Amygdala (tissue), 56 donors: ENCODE measurements around the gene FBXW9.
"Not testable (repeated sequence)": the region's sequence is repeated elsewhere in the genome, so short reads cannot be mapped to it uniquely, and the experiment has no call there.

Experiments
- DNase-seq, 56 donors: peaks; one replicate each; lab custom pipeline; 2025; lab: John Stamatoyannopoulos, UW

Gene FBXW9

DNA sequence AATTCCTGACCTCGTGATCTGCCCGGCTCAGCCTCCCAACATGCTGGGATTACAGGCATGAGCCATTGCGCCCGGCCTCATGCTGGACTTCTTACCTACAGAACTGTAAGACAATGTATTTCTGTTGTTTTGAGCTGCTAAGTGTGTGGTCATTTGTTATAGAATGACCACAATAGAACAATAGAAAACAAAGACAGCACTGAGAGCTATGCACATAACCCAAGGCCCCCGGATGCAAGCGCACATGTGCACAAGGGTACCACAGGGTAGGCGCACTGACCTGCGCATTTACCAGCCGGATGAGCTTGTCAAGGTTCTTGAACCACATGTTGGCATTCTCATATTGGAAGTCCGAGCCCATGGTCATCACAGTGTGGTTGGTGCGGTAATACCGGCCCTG is 35.5 kb downstream of the FBXW9 start:
- peak in 15 of 56 donors; percentile 1 to 49 (median 33) for DNase-seq

DNA sequence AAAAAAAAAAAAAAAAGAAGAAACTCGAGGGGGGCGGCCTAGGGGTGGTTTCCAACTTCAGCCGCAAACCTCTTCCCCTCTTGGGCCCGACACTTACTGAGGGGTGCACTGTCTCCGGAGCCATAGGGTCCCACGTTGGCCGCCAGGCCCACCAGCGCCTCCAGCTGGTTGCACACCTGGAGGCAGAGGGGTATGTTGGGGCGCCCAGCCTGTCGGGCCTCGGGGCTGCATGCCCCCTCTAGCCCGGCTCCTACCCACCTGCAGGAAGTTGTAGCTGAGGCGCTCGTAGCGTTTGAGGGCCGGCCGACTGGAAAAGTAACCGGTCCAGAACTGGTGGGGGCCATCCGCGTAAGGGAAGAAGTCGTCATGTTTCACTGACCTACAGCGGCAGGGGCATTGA is 38.5 kb downstream of the FBXW9 start:
- no peak for DNase-seq

DNA sequence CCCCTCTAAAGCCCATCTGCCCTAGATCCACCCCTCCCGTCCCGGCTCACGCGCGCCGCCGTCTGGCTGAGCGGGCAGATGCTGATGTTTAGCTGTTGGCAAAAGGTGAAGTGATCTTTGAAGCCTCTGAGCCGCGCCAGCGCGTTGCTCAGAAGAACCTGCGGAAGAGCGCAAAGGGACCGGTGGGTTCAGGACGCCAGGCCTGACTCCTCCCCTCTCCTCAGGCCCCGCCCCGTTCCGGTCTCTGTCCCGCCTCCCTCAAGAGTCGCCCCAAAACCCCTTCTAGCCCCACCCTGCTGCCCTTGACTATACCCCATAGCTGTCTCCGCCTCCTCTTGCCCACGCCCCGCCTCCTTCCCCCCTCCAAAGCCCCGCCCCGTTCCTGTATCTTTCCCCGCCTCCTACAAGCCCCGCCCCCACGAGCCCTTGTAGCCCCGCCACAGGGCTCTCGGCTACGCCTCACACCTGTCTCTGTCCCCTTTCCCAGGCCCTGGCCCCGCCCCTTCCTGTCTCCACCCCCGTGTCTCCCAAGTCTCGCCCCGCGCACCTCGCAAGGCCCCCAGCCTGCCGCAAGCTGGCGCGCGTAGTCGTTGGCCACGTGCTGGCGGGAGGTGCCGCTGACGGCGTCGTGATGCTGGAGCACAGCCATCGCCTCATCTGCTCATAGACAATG is 39.4 kb downstream of the FBXW9 start:
- DNase-seq = no peak

DNA sequence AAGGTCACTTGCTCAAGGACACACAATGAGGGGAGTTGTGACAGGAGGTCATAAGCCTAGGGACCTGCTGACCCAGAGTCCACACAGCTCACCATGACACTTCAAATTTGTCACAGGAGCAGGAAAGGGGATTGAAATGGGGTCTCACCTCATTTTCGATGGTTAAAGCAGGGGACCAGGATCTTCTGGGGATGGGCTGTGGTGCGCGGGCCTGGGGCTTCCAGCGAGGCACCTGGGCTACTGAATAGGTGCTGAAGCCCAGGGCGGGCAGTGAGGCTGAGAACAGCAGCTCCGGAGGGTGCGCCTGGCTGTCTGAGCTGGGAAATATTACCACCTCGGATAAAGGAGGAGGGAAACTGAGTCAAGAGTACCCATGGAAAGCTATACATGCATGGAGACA is 40.9 kb downstream of the FBXW9 start:
- DNase-seq = no peak

DNA sequence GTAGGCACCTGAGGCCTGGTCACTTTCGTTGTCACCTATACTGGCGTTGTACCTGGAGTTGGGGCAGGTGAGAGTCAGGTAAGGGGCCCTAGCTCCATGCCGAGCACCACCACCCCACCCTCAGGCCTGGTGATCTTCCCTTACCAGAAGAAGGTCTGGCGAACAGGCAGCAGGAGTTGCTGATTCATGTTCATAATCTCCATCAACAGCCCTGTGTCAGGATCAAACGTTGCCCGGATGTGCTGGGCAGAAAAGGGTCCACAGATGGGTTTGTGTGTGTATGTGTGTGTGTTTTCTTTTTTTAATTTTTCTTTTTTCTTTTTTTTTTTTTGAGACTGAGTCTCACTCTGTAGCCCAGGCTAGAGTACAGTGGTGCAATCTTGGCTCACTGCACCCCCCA is 44.2 kb downstream of the FBXW9 start:
- DNase-seq = no peak

DNA sequence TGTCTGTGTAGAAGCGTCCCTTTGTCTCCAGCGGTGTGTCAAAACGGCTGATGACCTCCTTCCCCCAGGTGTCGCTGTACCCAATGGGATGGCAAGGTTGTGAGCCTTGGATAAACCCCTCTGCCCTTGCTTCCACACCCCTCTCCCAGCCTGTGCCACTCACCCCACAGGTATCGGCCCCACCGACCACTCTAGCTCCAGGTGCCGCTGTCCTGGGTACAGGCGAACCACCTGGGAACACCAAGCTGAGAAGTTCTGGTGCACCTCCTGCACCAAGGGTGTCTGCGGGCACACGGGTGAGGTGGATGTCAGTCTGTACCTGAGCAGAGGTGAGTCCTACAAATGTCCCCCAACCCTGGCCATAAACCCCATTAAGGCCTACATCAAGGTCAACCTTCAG is 46.5 kb downstream of the FBXW9 start:
- no peak for DNase-seq

DNA sequence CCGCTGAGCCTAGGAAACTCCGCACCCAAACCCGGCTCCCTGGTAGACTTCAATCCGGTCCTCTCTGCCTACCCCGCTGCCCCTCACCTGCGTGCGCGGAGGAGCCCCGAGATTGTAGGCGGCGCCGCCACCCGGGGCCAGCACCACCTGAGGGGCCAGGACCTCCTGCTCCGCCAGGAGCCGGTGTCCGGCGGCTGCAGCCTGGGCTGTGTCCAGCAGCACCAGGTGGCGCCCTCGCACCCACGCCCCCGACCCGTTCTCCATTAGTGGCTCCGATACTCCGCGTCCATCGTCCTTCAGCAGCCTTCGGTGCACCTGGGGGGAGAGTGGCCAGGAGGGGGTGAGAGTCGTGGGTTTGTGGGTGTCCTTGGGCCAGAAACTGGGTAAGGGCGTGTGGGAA is 48.3 kb downstream of the FBXW9 start:
- DNase-seq = peak in 3 of 56 donors; percentile 11 to 53 (median 13)

DNA sequence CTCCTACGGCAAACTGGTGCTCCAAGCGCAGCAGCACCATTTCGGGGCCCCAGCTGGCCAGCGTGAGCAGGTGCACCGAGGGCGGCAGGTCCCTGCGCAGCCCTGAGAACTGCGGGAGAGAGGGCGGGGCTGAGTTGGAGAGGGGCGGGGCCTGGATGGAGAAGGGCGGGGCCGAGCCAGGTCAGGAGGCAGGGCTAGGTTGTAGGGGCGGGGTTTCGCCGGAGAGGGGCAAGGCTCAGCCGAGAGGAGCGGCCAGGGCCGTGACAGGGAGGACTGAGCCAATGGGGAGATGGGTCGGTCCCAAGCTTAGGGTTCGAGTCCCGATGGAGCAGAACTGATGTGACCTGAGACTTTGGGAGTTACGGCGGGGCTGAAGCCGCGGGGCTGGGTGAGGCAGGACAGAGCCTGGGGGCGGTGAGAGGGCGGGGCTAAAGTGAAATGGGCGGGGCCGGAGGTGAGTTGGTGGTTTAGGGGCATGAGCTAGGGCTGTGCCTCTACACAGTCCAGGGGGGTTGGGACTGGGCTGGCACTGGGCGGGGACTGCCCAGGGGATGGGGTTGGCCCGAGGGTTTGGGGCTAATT is 48.9 kb downstream of the FBXW9 start:
- DNase-seq = peak in 19 of 56 donors; percentile 1 to 57 (median 21)

DNA sequence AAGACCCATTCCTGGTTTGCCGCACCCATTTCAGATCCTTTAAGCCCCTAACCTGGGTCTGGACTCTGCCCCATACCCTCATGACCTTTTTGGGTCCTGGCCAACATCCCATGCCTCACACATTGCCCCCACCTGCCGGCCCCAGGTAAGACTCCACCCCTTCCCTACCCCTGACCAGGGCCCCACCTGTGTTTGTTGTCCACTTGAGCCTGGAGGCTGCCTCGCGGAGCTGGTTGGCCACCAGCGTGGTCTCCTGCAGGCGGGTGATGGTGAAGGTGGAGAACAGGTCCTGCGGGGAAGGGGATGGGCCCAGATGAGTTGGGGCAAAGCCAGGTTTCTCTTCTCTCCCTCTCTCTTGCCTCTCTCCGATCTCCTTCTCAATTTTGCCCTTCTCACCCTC is 49.4 kb downstream of the FBXW9 start:
- DNase-seq = no peak

DNA sequence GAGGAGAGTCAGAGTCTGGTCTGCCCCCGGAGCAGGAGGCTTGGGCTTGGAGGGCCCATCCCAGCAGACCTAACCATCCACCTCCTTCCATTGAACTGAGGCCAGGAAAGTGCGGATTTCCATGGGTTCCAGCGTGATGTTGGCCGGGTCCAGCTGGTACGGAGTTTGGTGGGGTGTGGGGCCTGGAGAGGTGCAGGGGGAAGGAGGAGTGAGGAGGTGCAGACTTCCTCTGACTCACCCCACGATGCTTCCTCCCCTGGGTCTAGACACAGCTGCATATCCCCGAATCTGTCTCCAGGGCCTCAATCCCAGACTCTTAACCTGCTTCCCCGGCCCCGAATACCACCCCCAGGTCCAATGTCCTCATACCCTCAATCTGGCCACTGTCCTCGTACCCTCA is 49.9 kb downstream of the FBXW9 start:
- no peak for DNase-seq

DNA sequence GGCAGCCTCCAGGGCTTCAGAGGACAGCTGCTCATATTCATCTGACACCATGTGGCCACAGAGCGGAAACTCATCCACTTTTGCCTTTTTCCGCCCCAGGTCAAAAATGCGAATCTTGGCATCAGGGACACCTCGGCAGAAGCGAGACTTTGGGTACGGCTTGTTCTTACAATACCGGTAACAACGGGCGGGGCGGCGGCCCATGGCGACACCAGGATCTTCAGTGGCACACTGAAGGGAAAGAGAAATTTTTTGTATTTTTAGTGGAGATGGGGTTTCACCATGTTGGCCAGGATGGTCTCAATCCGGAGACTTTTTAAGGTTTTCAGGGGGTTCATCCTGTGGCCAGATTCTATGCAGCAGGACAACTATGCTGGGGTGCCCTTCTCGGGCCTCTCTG is 52.7 kb downstream of the FBXW9 start:
- DNase-seq = not testable (repeated sequence)

DNA sequence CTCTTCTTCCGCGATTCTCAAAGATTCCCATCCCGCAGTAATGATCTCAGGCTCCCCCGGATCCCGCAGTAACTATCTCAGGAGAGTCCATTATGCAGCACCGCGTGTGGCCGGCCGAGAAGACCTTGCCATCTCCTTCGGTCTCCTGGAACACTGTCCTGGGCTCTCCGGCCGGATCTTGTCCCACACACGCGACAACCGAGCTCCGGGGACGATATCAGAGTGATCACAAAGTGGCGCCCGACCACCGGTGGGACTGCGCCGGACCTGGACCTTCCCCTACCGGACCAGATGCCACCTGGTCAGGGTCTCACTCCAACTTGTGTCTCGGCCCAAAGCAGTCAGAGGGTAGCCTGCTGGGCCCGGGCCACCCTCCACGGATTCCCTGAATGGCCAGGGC is 53.9 kb downstream of the FBXW9 start:
- no peak for DNase-seq

DNA sequence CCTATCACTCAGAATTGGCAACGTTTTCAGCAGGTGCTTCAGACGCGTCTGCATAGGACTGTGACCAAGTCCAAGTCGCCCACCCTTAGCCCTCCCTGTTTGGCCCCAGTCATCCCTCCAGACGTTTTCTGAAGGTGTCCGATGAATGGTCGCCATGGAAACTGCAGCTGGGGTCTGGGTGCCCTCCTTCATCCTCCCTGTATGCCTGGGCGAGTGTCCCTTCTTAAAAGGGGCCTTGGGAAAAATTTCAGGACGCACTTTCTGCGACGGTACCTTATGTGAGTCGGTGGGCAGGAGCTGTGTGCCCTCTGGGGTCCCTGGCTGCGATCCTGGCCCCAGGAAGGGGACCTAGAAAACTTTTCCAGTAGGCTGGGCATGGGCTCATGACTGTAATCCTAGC is 55.0 kb downstream of the FBXW9 start:
- no peak for DNase-seq

DNA sequence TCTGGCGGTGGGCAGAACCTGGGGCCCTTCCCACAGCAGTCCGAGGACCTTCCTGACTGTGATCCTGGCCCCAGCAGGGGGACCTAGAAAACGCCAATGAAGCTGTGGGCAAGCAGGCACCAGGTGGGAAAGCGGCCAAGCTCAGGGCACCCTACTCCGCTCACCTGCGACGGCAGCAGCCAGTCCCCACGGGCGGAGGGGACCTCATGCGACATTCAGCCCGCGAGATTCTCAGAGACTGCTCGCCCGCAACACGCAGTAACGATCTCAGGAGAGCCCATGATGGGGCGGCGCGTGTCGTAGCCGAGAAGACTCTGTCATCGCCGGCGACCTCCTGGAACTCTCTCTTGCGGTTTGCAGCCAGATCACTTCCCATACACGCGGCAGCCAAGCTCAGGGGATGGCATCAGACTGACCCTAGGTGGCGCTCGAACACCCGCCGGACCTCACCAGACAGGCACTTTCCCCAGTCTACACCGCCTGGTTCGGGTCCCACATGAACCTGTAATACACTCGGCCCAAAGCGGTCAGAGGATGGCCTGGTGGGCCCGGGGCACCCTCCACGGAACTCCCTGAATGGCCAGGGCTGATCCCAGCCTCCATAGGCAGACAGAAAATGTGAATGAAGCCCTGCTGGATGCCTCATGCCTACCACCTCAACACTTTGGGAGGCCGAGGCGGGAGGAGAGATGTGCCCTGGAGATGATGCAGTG is 56.4 kb downstream of the FBXW9 start:
- peak in 50 of 56 donors; percentile 10 to 80 (median 50) for DNase-seq
